ENCODE data around the gene PRDM9. TPM values are rescaled to one million over a fixed set of nuclear protein-coding genes. Genes with fewer than 3 reads are reported as not detected.
"Not testable (repeated sequence)": the region's sequence is repeated elsewhere in the genome, so short reads cannot be mapped to it uniquely, and the experiment has no call there.

The PRDM9 gene
- total RNA-seq, 1 donor from 2014 or later = not detected

DNA sequence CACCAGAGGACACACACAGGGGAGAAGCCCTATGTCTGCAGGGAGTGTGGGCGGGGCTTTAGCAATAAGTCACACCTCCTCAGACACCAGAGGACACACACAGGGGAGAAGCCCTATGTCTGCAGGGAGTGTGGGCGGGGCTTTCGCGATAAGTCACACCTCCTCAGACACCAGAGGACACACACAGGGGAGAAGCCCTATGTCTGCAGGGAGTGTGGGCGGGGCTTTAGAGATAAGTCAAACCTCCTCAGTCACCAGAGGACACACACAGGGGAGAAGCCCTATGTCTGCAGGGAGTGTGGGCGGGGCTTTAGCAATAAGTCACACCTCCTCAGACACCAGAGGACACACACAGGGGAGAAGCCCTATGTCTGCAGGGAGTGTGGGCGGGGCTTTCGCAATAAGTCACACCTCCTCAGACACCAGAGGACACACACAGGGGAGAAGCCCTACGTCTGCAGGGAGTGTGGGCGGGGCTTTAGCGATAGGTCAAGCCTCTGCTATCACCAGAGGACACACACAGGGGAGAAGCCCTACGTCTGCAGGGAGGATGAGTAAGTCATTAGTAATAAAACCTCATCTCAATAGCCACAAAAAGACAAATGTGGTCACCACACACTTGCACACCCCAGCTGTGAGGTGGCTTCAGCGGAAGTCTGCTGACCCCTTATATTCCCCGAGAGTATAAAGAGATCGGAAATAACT is 20.0 kb downstream of the PRDM9 start:
- DNase-seq (ENCODE audit: low read depth, low spot score) = not testable (repeated sequence)

- no peak for DNase-seq (ENCODE audit: low read depth, low spot score)
Measured at GRCh38 chr5:23528677-23529076, 21.3 kb downstream of the PRDM9 start.

DNA sequence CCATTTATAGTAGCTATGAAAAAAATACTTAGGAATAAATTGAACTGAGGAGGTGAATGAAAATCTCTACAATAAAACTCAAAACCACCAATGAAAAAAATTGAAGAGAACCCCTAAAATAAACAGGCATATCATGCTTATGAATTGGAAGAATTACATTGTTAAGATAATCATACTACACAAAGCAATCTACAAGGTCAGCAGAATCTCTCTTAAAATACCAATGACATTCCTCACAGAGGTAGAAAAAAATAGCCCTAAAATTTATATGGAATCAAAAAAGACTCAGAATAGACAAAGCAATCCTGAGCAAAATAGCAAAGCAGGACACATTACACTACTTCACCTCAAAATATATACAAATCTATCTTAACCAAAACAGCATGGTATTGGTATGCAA is 23.2 kb downstream of the PRDM9 start:
- no peak for DNase-seq (ENCODE audit: low read depth, low spot score)

- DNase-seq (ENCODE audit: low read depth, low spot score) = no peak
Measured at GRCh38 chr5:23571059-23571458, 63.6 kb downstream of the PRDM9 start.

Data from pulmonary artery endothelial cell (primary cell).